Naive B cell (primary cell): ENCODE data around the gene DSC3. TPM values are rescaled to one million over a fixed set of nuclear protein-coding genes. Genes with fewer than 3 reads are reported as not detected.

Experiments used
- ATAC-seq, 2 donors: fragments of 150-1000 bp; cut with Tn5 transposase; 2 replicates each; pipeline ENCODE4 v1.10.0; 2021; ENCODE audit warnings: low read depth in 2 of 2, mild to moderate bottlenecking in 2 of 2, moderate library complexity in 2 of 2
- DNase-seq: peaks from one replicate; pipeline ENCODE4 v3.0.0; 2022
- H3K27ac Mint-ChIP-seq, 6 donors: one replicate each; pipeline ENCODE4 v1.8.0; 2020 to 2022; ENCODE audit warnings: mild to moderate bottlenecking in 6 of 6, mixed read lengths in 6 of 6, moderate library complexity in 5 of 6, inconsistent platforms in 2 of 6
- H3K27me3 Mint-ChIP-seq, 3 donors: one replicate each; pipeline ENCODE4 v1.8.0; 2021 to 2022; ENCODE audit warnings: mixed read lengths in 3 of 3, mild to moderate bottlenecking in 1 of 3
- H3K36me3 Mint-ChIP-seq, 2 donors: one replicate each; pipeline ENCODE4 v1.8.0; 2020 to 2022; ENCODE audit warnings: mixed read lengths in 2 of 2, inconsistent platforms in 1 of 2, mild to moderate bottlenecking in 1 of 2
- H3K4me1 Mint-ChIP-seq, 3 donors: one replicate each; pipeline ENCODE4 v1.8.0; 2020 to 2022; ENCODE audit warnings: mixed read lengths in 3 of 3, inconsistent platforms in 1 of 3, mild to moderate bottlenecking in 1 of 3, moderate library complexity in 1 of 3
- H3K4me3 Mint-ChIP-seq, 8 donors: one replicate each; pipeline ENCODE4 v1.8.0; 2020 to 2022; ENCODE audit warnings: mild to moderate bottlenecking in 8 of 8, mixed read lengths in 8 of 8, moderate library complexity in 8 of 8, inconsistent platforms in 2 of 8
- H3K9me3 Mint-ChIP-seq, 7 donors: one replicate each; pipeline ENCODE4 v1.8.0; 2020 to 2022; ENCODE audit warnings: mixed read lengths in 7 of 7, mild to moderate bottlenecking in 5 of 7, inconsistent platforms in 2 of 7, moderate library complexity in 1 of 7
- polyA plus RNA-seq, 6 donors: library from polyadenylated mRNA; unstranded; fragments of 300-500 nt; fragmentation: Illumina TruSeq; gene quantifications; one replicate each; pipeline ENCODE4 v1.2.3, GENCODE V29; 2021; ENCODE audit warnings: low read depth in 6 of 6

DSC3 gene
- not detected for polyA plus RNA-seq

DNA sequence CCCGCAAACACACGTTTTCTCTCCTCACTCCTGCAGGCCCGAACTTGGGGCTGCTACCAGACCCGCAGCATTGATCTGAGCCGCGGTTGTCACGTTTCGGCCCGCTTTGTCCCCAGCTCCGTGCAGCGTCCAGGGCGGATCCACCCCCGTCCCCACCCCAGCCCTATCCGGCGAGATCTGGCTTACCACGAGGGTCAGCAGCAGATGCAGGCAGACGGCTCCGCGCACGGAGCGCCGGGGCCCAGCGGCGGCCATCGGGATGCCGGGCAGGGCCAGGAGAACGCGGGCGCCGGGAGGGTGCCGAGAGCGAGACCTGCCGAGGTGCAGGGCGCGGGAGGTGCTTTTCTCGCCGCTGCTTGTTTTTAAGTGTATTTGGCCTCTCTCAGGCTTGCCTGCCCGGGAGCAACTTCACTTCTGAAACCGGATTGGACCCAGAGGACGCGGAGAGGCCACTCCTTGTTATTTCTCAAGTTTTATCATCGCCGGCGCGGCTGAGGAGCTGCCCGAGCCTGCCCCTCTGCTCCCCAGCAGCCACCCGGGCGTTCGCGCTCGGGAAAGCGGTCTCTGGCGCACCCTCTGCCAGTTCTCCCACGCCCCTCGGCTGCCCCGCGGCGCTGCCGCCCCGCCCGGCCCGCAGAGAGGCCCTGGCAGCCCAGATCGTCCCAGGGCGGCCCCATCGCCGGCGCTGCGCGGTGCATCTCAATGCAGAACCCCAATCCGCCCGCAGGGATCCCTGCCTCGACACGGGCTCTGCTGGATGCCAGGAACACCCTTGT lies at the start of gene DSC3:
TSS of gene DSC3 (minus strand) at position 337 of the 776 bp plus-strand sequence. CDS start at position 255, 82 bp downstream.
- Mint-ChIP-seq H3K36me3 (peaks cover 0 to 7% of the 10 kb centered on the region in 2 donors), H3K27me3 (peaks cover 37 to 52% (median 47%) of the 10 kb centered on the region in 3 donors), H3K4me1 (peaks cover 0 to 6% (median 4%) of the 10 kb centered on the region in 3 donors), H3K27ac (no peak within 1 kb of the TSS), H3K9me3 (peaks cover 0 to 18% (median 4%) of the 10 kb centered on the region in 7 donors), H3K4me3 (no peak within 1 kb of the TSS)
- no peak for ATAC-seq
- DNase-seq: no peak

DNA sequence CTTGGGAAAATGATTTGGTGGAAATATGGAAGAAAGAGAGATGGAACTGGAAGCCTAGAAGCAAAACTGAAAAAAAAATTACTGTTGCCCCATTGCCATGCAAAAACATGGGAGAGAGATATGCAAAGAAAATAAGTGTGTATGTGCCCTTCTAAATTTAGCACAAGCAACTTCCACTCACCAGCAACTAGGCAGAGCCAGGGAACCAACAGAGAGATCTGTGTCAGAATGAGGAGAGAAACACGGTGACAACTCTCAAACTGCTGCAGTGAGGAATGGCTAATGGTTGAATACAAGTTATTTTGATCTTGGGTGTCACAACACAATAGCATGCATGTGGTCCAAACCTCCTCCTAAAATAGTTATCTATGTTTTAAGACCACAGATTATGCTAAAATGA lies 48.8 kb upstream of the DSC3 start:
- peaks cover 0 to 12% (median 4%) of the 10 kb centered on the region in 7 donors for H3K9me3 Mint-ChIP-seq
- H3K4me1 Mint-ChIP-seq: no peaks in the 10 kb centered on the region

DNA sequence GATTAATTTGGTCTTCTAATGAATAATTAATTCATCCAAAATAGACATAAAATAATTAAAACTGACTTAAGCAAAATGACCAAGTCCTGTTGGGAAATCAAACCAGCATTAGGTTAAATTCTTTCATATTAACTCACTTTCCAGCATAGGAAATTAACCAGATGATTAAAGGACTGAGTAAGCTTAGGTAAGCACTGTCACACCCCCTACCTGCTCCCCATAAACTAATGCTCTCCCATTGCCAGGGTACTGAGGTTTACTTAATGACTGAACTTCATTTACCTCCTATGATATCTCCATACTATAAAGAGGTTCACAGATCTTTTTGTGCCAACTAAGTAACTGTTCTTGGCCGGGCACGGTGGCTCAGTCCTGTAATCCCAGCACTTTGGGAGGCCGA lies 46.0 kb upstream of the DSC3 start:
- Mint-ChIP-seq H3K4me1 (no peaks in the 10 kb centered on the region), H3K27ac (no peak overlapping the region), H3K4me3 (no peak overlapping the region), H3K9me3 (no peaks in the 10 kb centered on the region), H3K27me3 (peaks cover 0 to 4% (median 0%) of the 10 kb centered on the region in 3 donors), H3K36me3 (no peaks in the 10 kb centered on the region)
- DNase-seq (no peak), ATAC-seq (no peak)

More for the DNA sequence above, 48.8 kb upstream of the DSC3 start:
- Mint-ChIP-seq H3K4me3 (no peak overlapping the region), H3K36me3 (no peaks in the 10 kb centered on the region), H3K27me3 (peaks cover 6 to 7% (median 6%) of the 10 kb centered on the region in 3 donors), H3K27ac (no peak overlapping the region)
- DNase-seq (no peak), ATAC-seq (no peak)

DNA sequence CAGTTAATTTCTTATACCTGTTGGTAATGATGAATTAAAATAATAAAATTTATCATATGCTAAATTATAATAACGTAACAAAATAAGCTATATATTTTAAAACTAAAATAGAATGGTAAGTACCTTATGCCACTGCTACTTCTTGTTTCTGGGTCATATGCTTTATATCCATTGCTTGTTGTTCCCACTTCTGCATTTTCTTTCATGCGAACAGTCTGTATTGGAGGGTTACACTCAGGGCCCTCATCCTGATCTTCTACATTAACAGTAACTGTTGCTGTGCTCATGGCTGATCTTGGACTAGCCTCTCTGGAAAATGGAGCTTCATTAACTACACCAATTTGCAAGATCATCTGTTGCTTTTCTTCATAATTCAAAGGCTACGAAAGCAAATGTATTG lies 37.4 kb upstream of the DSC3 start:
- peaks cover 0 to 14% (median 3%) of the 10 kb centered on the region in 7 donors for H3K9me3 Mint-ChIP-seq
- H3K36me3 Mint-ChIP-seq: no peaks in the 10 kb centered on the region
- DNase-seq (no peak), ATAC-seq (no peak)
- no peaks in the 10 kb centered on the region for H3K4me1 Mint-ChIP-seq
- no peak overlapping the region for H3K4me3 Mint-ChIP-seq
- H3K27me3 Mint-ChIP-seq: no peaks in the 10 kb centered on the region
- H3K27ac Mint-ChIP-seq: no peak overlapping the region

DNA sequence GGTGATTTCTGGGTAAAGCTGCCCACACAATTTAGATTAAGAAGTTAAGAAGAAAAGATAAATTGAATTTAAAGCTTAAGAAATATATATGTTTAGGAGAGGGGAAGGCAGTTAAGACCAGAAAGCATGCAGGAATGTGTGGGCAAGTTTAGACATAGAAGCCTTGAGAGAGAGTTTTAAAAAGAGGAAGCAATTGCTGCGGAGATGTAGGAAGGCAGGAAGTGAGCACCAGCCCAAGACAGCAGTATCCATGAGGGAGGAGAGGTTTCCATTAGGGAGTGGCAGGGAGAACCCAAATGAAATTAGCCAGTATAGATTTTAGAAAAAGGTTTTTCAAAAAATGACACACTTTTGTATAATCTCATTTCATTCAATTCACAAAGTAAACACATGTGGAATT lies 35.3 kb upstream of the DSC3 start:
- Mint-ChIP-seq H3K36me3 (no peaks in the 10 kb centered on the region), H3K27me3 (no peaks in the 10 kb centered on the region), H3K27ac (no peak overlapping the region), H3K4me1 (no peaks in the 10 kb centered on the region), H3K9me3 (peaks cover 0 to 14% (median 4%) of the 10 kb centered on the region in 7 donors), H3K4me3 (no peak overlapping the region)
- no peak for ATAC-seq
- no peak for DNase-seq

DNA sequence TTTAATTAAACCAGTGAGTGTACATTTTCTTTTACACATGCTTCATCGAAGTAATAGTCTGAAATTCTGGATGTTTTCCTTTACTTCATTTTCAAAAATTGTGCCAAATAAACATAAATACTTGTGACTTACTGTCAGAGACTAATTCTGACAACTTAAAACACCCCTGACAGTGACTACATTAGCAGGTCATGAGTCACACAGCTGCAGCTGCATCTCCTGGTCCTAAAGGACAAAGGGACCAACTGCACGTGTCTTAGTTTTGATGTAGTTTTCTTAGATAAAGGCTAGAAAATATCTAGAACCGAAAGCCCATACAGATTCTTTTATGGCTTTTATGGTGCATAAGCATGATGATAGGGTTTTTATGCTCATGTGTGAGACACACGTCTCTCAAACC lies 29.6 kb upstream of the DSC3 start:
- ATAC-seq (no peak), DNase-seq (no peak)
- no peaks in the 10 kb centered on the region for H3K36me3 Mint-ChIP-seq
- no peaks in the 10 kb centered on the region for H3K27me3 Mint-ChIP-seq
- H3K4me3 Mint-ChIP-seq: no peak overlapping the region
- H3K27ac Mint-ChIP-seq: no peak overlapping the region
- H3K4me1 Mint-ChIP-seq: no peaks in the 10 kb centered on the region
- peaks cover 0 to 11% (median 4%) of the 10 kb centered on the region in 7 donors for H3K9me3 Mint-ChIP-seq

- no peaks in the 10 kb centered on the region for H3K4me1 Mint-ChIP-seq
- no peaks in the 10 kb centered on the region for H3K36me3 Mint-ChIP-seq
- ATAC-seq (no peak), DNase-seq (no peak)
- peak overlapping the region in 1 of 6 donors; percentile 47 for H3K27ac Mint-ChIP-seq
- peaks cover 0 to 3% (median 0%) of the 10 kb centered on the region in 7 donors for H3K9me3 Mint-ChIP-seq
- no peaks in the 10 kb centered on the region for H3K27me3 Mint-ChIP-seq
- no peak overlapping the region for H3K4me3 Mint-ChIP-seq
These were observed 27.7 kb upstream of the DSC3 start for GRCh38 chr18:31070206-31070605.

DNA sequence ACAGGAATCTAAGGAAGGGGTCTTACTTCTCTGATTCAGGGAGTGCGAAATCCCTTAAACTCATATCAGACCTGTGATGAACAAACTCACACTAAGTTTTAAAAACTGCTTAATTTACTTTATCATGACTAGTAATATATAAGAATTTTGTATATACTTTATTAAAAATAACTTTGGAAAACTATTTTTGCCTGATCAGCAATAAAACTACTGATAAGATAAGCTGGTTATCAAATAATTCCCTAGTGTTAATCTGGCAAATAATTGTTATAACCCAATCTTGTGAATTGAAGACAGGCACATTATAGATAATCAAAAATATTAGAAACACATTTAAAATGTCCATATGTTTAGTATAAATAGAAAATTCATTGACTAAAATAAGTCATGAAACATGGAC lies 23.7 kb upstream of the DSC3 start:
- ATAC-seq (no peak), DNase-seq (no peak)
- Mint-ChIP-seq H3K27me3 (no peaks in the 10 kb centered on the region), H3K27ac (no peak overlapping the region), H3K36me3 (no peaks in the 10 kb centered on the region), H3K4me1 (no peaks in the 10 kb centered on the region), H3K4me3 (no peak overlapping the region), H3K9me3 (peaks cover 0 to 2% (median 0%) of the 10 kb centered on the region in 7 donors)

DNA sequence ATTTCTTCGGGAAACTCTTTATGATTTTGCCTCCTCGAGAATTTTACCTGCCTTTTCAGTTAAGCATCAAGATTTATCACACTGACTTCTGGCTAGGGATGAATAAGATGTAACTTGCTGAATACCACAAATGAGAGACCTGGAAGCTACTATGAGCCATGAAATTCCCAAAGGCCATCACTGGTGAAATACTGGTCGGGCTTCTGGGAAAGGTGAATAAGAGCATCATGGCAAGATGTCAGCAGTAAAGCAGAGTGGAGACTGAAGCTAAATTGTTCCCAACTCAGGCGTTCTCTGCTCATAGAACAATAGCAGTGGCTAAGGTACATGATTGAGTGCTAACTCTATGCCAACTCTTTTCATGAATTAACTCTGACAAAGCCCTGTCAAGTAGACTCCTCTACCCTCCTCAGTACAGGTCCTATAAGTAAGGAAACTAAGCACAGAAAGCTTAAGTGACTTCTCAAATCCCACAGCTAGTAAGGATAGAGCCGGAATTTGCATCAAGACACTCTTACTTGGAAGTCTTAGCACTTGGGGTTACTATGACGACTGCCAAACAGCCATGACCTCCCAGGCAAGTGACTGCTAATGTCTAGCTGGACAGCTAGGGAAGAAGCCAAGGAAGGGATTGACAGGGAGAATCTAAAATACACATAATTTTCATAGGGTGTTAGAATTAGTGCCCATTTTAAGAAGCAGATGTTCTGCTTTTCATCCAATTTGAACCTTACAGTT lies 22.7 kb upstream of the DSC3 start:
- ATAC-seq (no peak), DNase-seq (no peak)
- Mint-ChIP-seq H3K4me1 (no peaks in the 10 kb centered on the region), H3K27me3 (no peaks in the 10 kb centered on the region), H3K9me3 (peaks cover 0 to 2% (median 0%) of the 10 kb centered on the region in 7 donors), H3K4me3 (no peak overlapping the region), H3K36me3 (no peaks in the 10 kb centered on the region), H3K27ac (no peak overlapping the region)

GRCh38 chr18:31064130-31064529 lies 21.6 kb upstream of the DSC3 start:
- Mint-ChIP-seq H3K4me3 (no peak overlapping the region), H3K4me1 (no peaks in the 10 kb centered on the region), H3K27me3 (no peaks in the 10 kb centered on the region), H3K9me3 (peaks cover 0 to 2% (median 0%) of the 10 kb centered on the region in 7 donors), H3K36me3 (no peaks in the 10 kb centered on the region), H3K27ac (no peak overlapping the region)
- DNase-seq (no peak), ATAC-seq (no peak)

- no peak overlapping the region for H3K27ac Mint-ChIP-seq
- ATAC-seq (no peak), DNase-seq (no peak)
- H3K4me3 Mint-ChIP-seq: no peak overlapping the region
- no peaks in the 10 kb centered on the region for H3K27me3 Mint-ChIP-seq
- H3K4me1 Mint-ChIP-seq: no peaks in the 10 kb centered on the region
- no peaks in the 10 kb centered on the region for H3K36me3 Mint-ChIP-seq
- H3K9me3 Mint-ChIP-seq: peaks cover 0 to 2% (median 0%) of the 10 kb centered on the region in 7 donors
These were observed 19.4 kb upstream of the DSC3 start for GRCh38 chr18:31061945-31062344.

DNA sequence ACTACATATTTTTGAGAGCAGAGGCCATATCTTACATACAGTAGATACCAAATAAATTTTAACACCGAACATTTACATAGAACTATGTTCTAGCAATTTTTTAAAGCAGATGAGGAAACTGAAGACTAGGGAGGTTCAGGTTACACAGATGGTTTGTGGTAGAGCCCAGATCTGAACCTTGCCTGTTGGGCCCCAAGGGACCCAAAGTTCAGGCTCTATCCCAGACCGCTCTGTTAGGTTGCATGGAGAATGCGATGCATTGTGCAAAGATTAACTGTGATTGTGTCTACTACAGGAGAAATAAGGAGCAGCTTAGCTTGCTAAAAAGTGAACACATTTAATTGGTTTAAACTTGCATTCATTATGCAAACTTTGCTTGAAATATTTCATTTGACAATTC lies 16.4 kb upstream of the DSC3 start:
- no peak for ATAC-seq
- Mint-ChIP-seq H3K27ac (no peak overlapping the region), H3K27me3 (peaks cover 0 to 5% (median 0%) of the 10 kb centered on the region in 3 donors), H3K4me3 (no peak overlapping the region), H3K9me3 (peaks cover 0 to 7% (median 0%) of the 10 kb centered on the region in 7 donors), H3K36me3 (no peaks in the 10 kb centered on the region), H3K4me1 (no peaks in the 10 kb centered on the region)
- no peak for DNase-seq

DNA sequence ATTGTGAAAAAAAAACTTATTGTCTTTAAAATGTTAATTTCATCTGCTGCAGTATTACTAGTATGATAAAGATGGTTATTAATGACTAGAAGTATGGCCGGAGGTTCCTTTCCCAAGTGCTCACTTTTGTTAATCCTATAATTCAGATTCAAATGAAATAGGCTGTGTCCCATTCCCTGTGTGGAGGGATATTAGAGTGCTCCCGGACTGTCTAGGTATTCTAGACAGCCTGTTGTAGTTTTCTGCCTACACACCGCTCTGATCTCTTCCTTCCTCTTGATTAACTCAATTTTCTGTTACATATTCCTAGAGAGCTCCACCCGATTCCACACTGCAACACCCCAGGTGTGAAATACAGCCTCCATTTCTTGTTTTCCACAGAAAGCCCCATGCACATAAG lies 15.4 kb upstream of the DSC3 start:
- Mint-ChIP-seq H3K4me1 (no peaks in the 10 kb centered on the region), H3K27me3 (peaks cover 0 to 5% (median 0%) of the 10 kb centered on the region in 3 donors), H3K4me3 (no peak overlapping the region), H3K9me3 (peaks cover 0 to 9% (median 2%) of the 10 kb centered on the region in 7 donors), H3K36me3 (no peaks in the 10 kb centered on the region), H3K27ac (no peak overlapping the region)
- DNase-seq: no peak
- ATAC-seq: no peak

- H3K27me3 Mint-ChIP-seq: peaks cover 0 to 5% (median 0%) of the 10 kb centered on the region in 3 donors
- no peaks in the 10 kb centered on the region for H3K36me3 Mint-ChIP-seq
- H3K9me3 Mint-ChIP-seq: peaks cover 0 to 12% (median 5%) of the 10 kb centered on the region in 7 donors
- ATAC-seq (no peak), DNase-seq (no peak)
- H3K4me1 Mint-ChIP-seq: no peaks in the 10 kb centered on the region
- H3K4me3 Mint-ChIP-seq: no peak overlapping the region
- H3K27ac Mint-ChIP-seq: no peak overlapping the region
These were observed 14.5 kb upstream of the DSC3 start for GRCh38 chr18:31057051-31057450.
